Panc1 (cell line): ENCODE data around the gene TBC1D22A. TPM values are rescaled to one million over a fixed set of nuclear protein-coding genes. Genes with fewer than 3 reads are reported as not detected.

ENCODE experiments used
- ATAC-seq: fragments of 200-7000 bp; cut with Tn5 transposase; 2 replicates; pipeline ENCODE4 v1.9.1; 2020; ENCODE audit warnings: mild to moderate bottlenecking, moderate library complexity
- BruUV-seq: library from RNA; stranded (reverse); fragments of 400-500 nt; replicated peaks from 2 replicates; lab custom pipeline; 2021; lab: Mats Ljungman, UMichigan
- CTCF ChIA-PET: fragments of 300-600 bp; sonication (Branson Sonifier 250); formaldehyde crosslinking; loops from one replicate; lab custom pipeline; 2022; ENCODE audit warnings: antibody characterized with exemption; lab: Charles Lee
- POLR2A ChIA-PET: fragments of 300-600 bp; sonication (Branson Sonifier 250); formaldehyde crosslinking; loops from one replicate; lab custom pipeline; 2022; ENCODE audit warnings: antibody characterized with exemption; lab: Charles Lee
- DNase-seq: peaks from one replicate; pipeline ENCODE4 v3.0.0-alpha.2; 2010; ENCODE audit warnings: low read depth, low spot score
- H3K27ac ChIP-seq: 2 replicates; pipeline ENCODE4 v1.5.1; 2011; ENCODE audit warnings: mild to moderate bottlenecking, low read length, inconsistent platforms
- H3K27me3 ChIP-seq: fragments of 200-500 bp; sonication (Bioruptor generic); 2 replicates; pipeline ENCODE4 v1.6.0; 2014; ENCODE audit warnings: low read length, inconsistent platforms; ENCODE audit not compliant: control insufficient read depth, insufficient read depth
- H3K36me3 ChIP-seq: fragments of 200-500 bp; sonication (Bioruptor generic); 2 replicates; pipeline ENCODE4 v1.5.1; 2014; ENCODE audit warnings: inconsistent platforms, mild to moderate bottlenecking, low read length, moderate library complexity; ENCODE audit not compliant: control insufficient read depth, insufficient read depth
- H3K4me1 ChIP-seq: 2 replicates; pipeline ENCODE4 v1.5.1; 2011; ENCODE audit warnings: inconsistent platforms, mild to moderate bottlenecking, low read length, moderate library complexity; ENCODE audit not compliant: control insufficient read depth, insufficient read depth
- H3K4me3 ChIP-seq, 2 experiments: 2 replicates each; pipeline ENCODE4 v1.5.1; 2011 to 2012; ENCODE audit warnings: low read depth in 2 of 2, low read length in 2 of 2, mild to moderate bottlenecking in 2 of 2, inconsistent platforms in 1 of 2, moderate library complexity in 1 of 2
- H3K9me3 ChIP-seq: fragments of 200-500 bp; sonication (Bioruptor generic); 2 replicates; pipeline ENCODE4 v1.5.1; 2014; ENCODE audit warnings: low read depth, mild to moderate bottlenecking, inconsistent platforms, low read length, moderate library complexity; ENCODE audit not compliant: control insufficient read depth, insufficient read depth
- CTCF ChIP-seq: fragments of 450-650 bp; IDR thresholded peaks from 2 replicates; pipeline ENCODE4 v1.5.1; 2017; ENCODE audit warnings: mild to moderate bottlenecking
- POLR2AphosphoS5 ChIP-seq: IDR thresholded peaks from 2 replicates; pipeline ENCODE4 v1.6.1; 2012; ENCODE audit warnings: mild to moderate bottlenecking, low read depth, low read length, moderate library complexity
- REST ChIP-seq, 2 experiments: IDR thresholded peaks; 2 replicates each; pipeline ENCODE4 v1.6.1; 2011 to 2012; ENCODE audit warnings: low read depth in 2 of 2, control low read depth in 1 of 2, low read length in 1 of 2, mild to moderate bottlenecking in 1 of 2, moderate library complexity in 1 of 2; ENCODE audit not compliant: insufficient read depth in 1 of 2
- SIN3A ChIP-seq: IDR thresholded peaks from 2 replicates; pipeline ENCODE4 v1.6.1; 2012; ENCODE audit warnings: low read depth, mild to moderate bottlenecking, low read length, moderate library complexity, borderline replicate concordance; ENCODE audit not compliant: insufficient read depth
- TCF7L2 ChIP-seq: IDR thresholded peaks from 2 replicates; pipeline ENCODE4 v1.6.1; 2011; ENCODE audit warnings: mild to moderate bottlenecking, low read depth, low read length, inconsistent platforms
- in situ Hi-C: cut with HindIII; loops from 2 replicates; pipeline ENCODE4 v1.10.0; 2016; ENCODE audit warnings: low sequenced_read_pairs, low pct_unique_long_range_greater_than_20kb
- intact Hi-C: fragments of 100-400 bp; cut with micrococcal nuclease; formaldehyde crosslinking; loops from one replicate; pipeline ENCODE4 v1.10.0; 2022; ENCODE audit not compliant: unreplicated experiment
- total RNA-seq: library from RNA; stranded (reverse); gene quantifications from one replicate; pipeline ENCODE4 v1.2.1, GENCODE V29; 2021; ENCODE audit not compliant: unreplicated experiment

Gene TBC1D22A
- total RNA-seq, 1 experiment from 2014 or later, result 28.7 TPM

GRCh38 chr22:47194476-47195155, 432.2 kb downstream of the TBC1D22A start:
- BruUV-seq, result no TSS peak
- ChIA-PET POLR2A (no interaction called here), CTCF (no interaction called here)
- H3K4me1 ChIP-seq, result no peaks in the 10 kb centered on the region
- DNase-seq, result no peak
- intact Hi-C loops (no loop called here), in situ Hi-C loops (no loop called here)
- H3K9me3 ChIP-seq, result no peaks in the 10 kb centered on the region
- H3K36me3 ChIP-seq, result no peaks in the 10 kb centered on the region
- TF ChIP-seq POLR2AphosphoS5 (no peak), SIN3A (no peak), REST (IDR thresholded peaks at IDR 0.05; ENCODE audit: insufficient read depth in 1 of 2, low read depth in 2 of 2, low read length in 1 of 2) (no peak), TCF7L2 (no peak), CTCF (no peak)
- no peak overlapping the region for H3K4me3 ChIP-seq
- H3K27ac ChIP-seq, result no peak overlapping the region
- no peak for ATAC-seq
- no peaks in the 10 kb centered on the region for H3K27me3 ChIP-seq

GRCh38 chr22:47195156-47195483, 432.7 kb downstream of the TBC1D22A start:
- ChIA-PET CTCF (no interaction called here), POLR2A (no interaction called here)
- TF ChIP-seq TCF7L2, result no peak
- TF ChIP-seq CTCF, result no peak
- no peak for TF ChIP-seq SIN3A
- no peak for TF ChIP-seq REST (IDR thresholded peaks at IDR 0.05; ENCODE audit: insufficient read depth in 1 of 2, low read depth in 2 of 2, low read length in 1 of 2)
- no peak for TF ChIP-seq POLR2AphosphoS5
- H3K9me3 ChIP-seq, result no peaks in the 10 kb centered on the region
- no peak overlapping the region for H3K27ac ChIP-seq
- no peak overlapping the region for H3K4me3 ChIP-seq
- intact Hi-C loops (no loop called here), in situ Hi-C loops (no loop called here)
- no peaks in the 10 kb centered on the region for H3K4me1 ChIP-seq
- H3K36me3 ChIP-seq, result no peaks in the 10 kb centered on the region
- no peaks in the 10 kb centered on the region for H3K27me3 ChIP-seq
- ATAC-seq (no peak), DNase-seq (no peak)
- BruUV-seq, result no TSS peak
